ENCODE data around the gene TRAIP. TPM values are rescaled to one million over a fixed set of nuclear protein-coding genes. Genes with fewer than 3 reads are reported as not detected.

Gene TRAIP
- total RNA-seq, 1 experiment from 2014 or later, result 28.0 TPM

GRCh38 chr3:49806850-49807249, 49.5 kb downstream of the TRAIP start:
- ChIA-PET POLR2A (no interaction called here), CTCF (interaction anchor here (1.2 kb wide), 1 partner anchor 32 kb away, joined by 3 read pairs; no protein-coding TSS in a partner anchor)
- intact Hi-C loops (cut with micrococcal nuclease; ENCODE audit: unreplicated experiment), result no loop called here
- Mint-ChIP-seq H3K4me1 (ENCODE audit: low read depth, unreplicated experiment) (peaks cover 9% of the 10 kb centered on the region), H3K27me3 (ENCODE audit: insufficient read depth, unreplicated experiment) (peaks cover 2% of the 10 kb centered on the region), H3K36me3 (ENCODE audit: insufficient read depth, unreplicated experiment) (peaks cover 5% of the 10 kb centered on the region), H3K4me3 (ENCODE audit: unreplicated experiment) (no peak overlapping the region), H3K27ac (ENCODE audit: unreplicated experiment) (no peak overlapping the region), H3K9me3 (ENCODE audit: unreplicated experiment) (no peaks in the 10 kb centered on the region)
- H3K9me3 ChIP-seq, result no peaks in the 10 kb centered on the region
- no peaks in the 10 kb centered on the region for H3K4me1 ChIP-seq
- BruUV-seq (replicated peaks), result no TSS peak
- TF ChIP-seq, protein P1, sequence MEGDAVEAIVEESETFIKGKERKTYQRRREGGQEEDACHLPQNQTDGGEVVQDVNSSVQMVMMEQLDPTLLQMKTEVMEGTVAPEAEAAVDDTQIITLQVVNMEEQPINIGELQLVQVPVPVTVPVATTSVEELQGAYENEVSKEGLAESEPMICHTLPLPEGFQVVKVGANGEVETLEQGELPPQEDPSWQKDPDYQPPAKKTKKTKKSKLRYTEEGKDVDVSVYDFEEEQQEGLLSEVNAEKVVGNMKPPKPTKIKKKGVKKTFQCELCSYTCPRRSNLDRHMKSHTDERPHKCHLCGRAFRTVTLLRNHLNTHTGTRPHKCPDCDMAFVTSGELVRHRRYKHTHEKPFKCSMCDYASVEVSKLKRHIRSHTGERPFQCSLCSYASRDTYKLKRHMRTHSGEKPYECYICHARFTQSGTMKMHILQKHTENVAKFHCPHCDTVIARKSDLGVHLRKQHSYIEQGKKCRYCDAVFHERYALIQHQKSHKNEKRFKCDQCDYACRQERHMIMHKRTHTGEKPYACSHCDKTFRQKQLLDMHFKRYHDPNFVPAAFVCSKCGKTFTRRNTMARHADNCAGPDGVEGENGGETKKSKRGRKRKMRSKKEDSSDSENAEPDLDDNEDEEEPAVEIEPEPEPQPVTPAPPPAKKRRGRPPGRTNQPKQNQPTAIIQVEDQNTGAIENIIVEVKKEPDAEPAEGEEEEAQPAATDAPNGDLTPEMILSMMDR (IDR thresholded peaks at IDR 0.05; ENCODE audit: insufficient read depth in 1 of 2, low read depth in 1 of 2, low read length in 1 of 2, severe bottlenecking in 1 of 2, unreplicated experiment in 1 of 2), result no peak
- no peak for DNase-seq
- no peaks in the 10 kb centered on the region for H3K36me3 ChIP-seq (ENCODE audit: control insufficient read depth, insufficient read depth, low read length)
- no peak overlapping the region for H3K4me3 ChIP-seq (ENCODE audit: low read depth, low read length)
- no peaks in the 10 kb centered on the region for H3K27me3 ChIP-seq (replicated peaks; ENCODE audit: control insufficient read depth, insufficient read depth, low read length)

GRCh38 chr3:49805897-49806701, 50.3 kb downstream of the TRAIP start:
- no peaks in the 10 kb centered on the region for H3K27me3 ChIP-seq (replicated peaks; ENCODE audit: control insufficient read depth, insufficient read depth, low read length)
- no peak overlapping the region for H3K4me3 ChIP-seq (ENCODE audit: low read depth, low read length)
- no peak overlapping the region for H3K4me3 Mint-ChIP-seq (ENCODE audit: unreplicated experiment)
- H3K4me1 ChIP-seq, result no peaks in the 10 kb centered on the region
- intact Hi-C loops (cut with micrococcal nuclease; ENCODE audit: unreplicated experiment), result no loop called here
- CTCF ChIA-PET, result no interaction called here
- H3K9me3 ChIP-seq, result no peaks in the 10 kb centered on the region
- TF ChIP-seq, protein P1 (IDR thresholded peaks at IDR 0.05; ENCODE audit: insufficient read depth in 1 of 2, low read depth in 1 of 2, low read length in 1 of 2, severe bottlenecking in 1 of 2, unreplicated experiment in 1 of 2), result no peak
- H3K27me3 Mint-ChIP-seq (ENCODE audit: insufficient read depth, unreplicated experiment), result peaks cover 2% of the 10 kb centered on the region
- no peak for DNase-seq
- H3K27ac Mint-ChIP-seq (ENCODE audit: unreplicated experiment), result no peak overlapping the region
- H3K9me3 Mint-ChIP-seq (ENCODE audit: unreplicated experiment), result no peaks in the 10 kb centered on the region
- no peaks in the 10 kb centered on the region for H3K36me3 ChIP-seq (ENCODE audit: control insufficient read depth, insufficient read depth, low read length)
- POLR2A ChIA-PET, result interaction anchor here (1.0 kb wide), 1 partner anchor 20 kb away, joined by 3 read pairs; the partner anchor contains the start of gene IP6K1
- H3K36me3 Mint-ChIP-seq (ENCODE audit: insufficient read depth, unreplicated experiment), result peaks cover 5% of the 10 kb centered on the region
- BruUV-seq (replicated peaks), result no TSS peak
- peaks cover 16% of the 10 kb centered on the region for H3K4me1 Mint-ChIP-seq (ENCODE audit: low read depth, unreplicated experiment)

- CTCF ChIA-PET, result no interaction called here
Observed at GRCh38 chr3:49805367-49805782, 51.0 kb downstream of the TRAIP start.

More at GRCh38 chr3:49805367-49805782, 51.0 kb downstream of the TRAIP start:
- Histone ChIP-seq H3K36me3 (ENCODE audit: control insufficient read depth, insufficient read depth, low read length) (no peaks in the 10 kb centered on the region), H3K9me3 (no peaks in the 10 kb centered on the region), H3K4me1 (no peaks in the 10 kb centered on the region), H3K27me3 (replicated peaks; ENCODE audit: control insufficient read depth, insufficient read depth, low read length) (no peaks in the 10 kb centered on the region), H3K4me3 (ENCODE audit: low read depth, low read length) (no peak overlapping the region)
- TF ChIP-seq, protein P1 (IDR thresholded peaks at IDR 0.05; ENCODE audit: insufficient read depth in 1 of 2, low read depth in 1 of 2, low read length in 1 of 2, severe bottlenecking in 1 of 2, unreplicated experiment in 1 of 2), result no peak
- no peak overlapping the region for H3K27ac Mint-ChIP-seq (ENCODE audit: unreplicated experiment)
- no peak for DNase-seq
- BruUV-seq (replicated peaks), result no TSS peak
- intact Hi-C loops (cut with micrococcal nuclease; ENCODE audit: unreplicated experiment), result no loop called here
- no peaks in the 10 kb centered on the region for H3K9me3 Mint-ChIP-seq (ENCODE audit: unreplicated experiment)
- H3K27me3 Mint-ChIP-seq (ENCODE audit: insufficient read depth, unreplicated experiment), result peaks cover 2% of the 10 kb centered on the region
- H3K4me3 Mint-ChIP-seq (ENCODE audit: unreplicated experiment), result no peak overlapping the region
- peaks cover 5% of the 10 kb centered on the region for H3K36me3 Mint-ChIP-seq (ENCODE audit: insufficient read depth, unreplicated experiment)
- H3K4me1 Mint-ChIP-seq (ENCODE audit: low read depth, unreplicated experiment), result peaks cover 16% of the 10 kb centered on the region
- POLR2A ChIA-PET, result interaction anchor here (1.0 kb wide), 1 partner anchor 19 kb away, joined by 3 read pairs; the partner anchor contains the start of gene IP6K1
